ENCODE measurements around the gene ADGRL2.
A peak's percentile ranks its signal among the peaks of the same experiment; 100 is the strongest.

Gene ADGRL2

GRCh38 chr1:81806432-81806770, 5.7 kb downstream of the ADGRL2 start:
- DNase-seq, result no peak

- no peak for DNase-seq
Observed at GRCh38 chr1:81808760-81809159, 8.0 kb downstream of the ADGRL2 start.

GRCh38 chr1:81809808-81810207, 9.1 kb downstream of the ADGRL2 start:
- no peak for DNase-seq

GRCh38 chr1:81811757-81812371, 11.1 kb downstream of the ADGRL2 start:
- no peak for DNase-seq

- DNase-seq, result no peak
Observed at GRCh38 chr1:81812712-81813111, 12.0 kb downstream of the ADGRL2 start.

- no peak for DNase-seq
Observed at GRCh38 chr1:81813691-81814090, 13.0 kb downstream of the ADGRL2 start.

- DNase-seq, result no peak
Observed at GRCh38 chr1:81819613-81820012, 18.9 kb downstream of the ADGRL2 start.

- no peak for DNase-seq
Observed at GRCh38 chr1:81820765-81821164, 20.0 kb downstream of the ADGRL2 start.

- DNase-seq, result no peak
Observed at GRCh38 chr1:81823082-81823481, 22.3 kb downstream of the ADGRL2 start.

GRCh38 chr1:81824759-81825158, 24.0 kb downstream of the ADGRL2 start:
- no peak for DNase-seq

- DNase-seq, result no peak
Observed at GRCh38 chr1:81827942-81828341, 27.2 kb downstream of the ADGRL2 start.

- no peak for DNase-seq
Observed at GRCh38 chr1:81832573-81832972, 31.8 kb downstream of the ADGRL2 start.

- DNase-seq, result no peak
Observed at GRCh38 chr1:81833722-81834121, 33.0 kb downstream of the ADGRL2 start.

GRCh38 chr1:81834268-81834667, 33.5 kb downstream of the ADGRL2 start:
- DNase-seq, result no peak

- DNase-seq, result no peak
Observed at GRCh38 chr1:81834921-81835698, 34.4 kb downstream of the ADGRL2 start.

GRCh38 chr1:81836007-81836626, 35.4 kb downstream of the ADGRL2 start:
- no peak for DNase-seq

GRCh38 chr1:81838600-81839218, 38.0 kb downstream of the ADGRL2 start:
- no peak for DNase-seq

- no peak for DNase-seq
Observed at GRCh38 chr1:81840805-81841204, 40.1 kb downstream of the ADGRL2 start.

- no peak for DNase-seq
Observed at GRCh38 chr1:81841795-81842194, 41.1 kb downstream of the ADGRL2 start.

- DNase-seq, result no peak
Observed at GRCh38 chr1:81844477-81844876, 43.7 kb downstream of the ADGRL2 start.

- no peak for DNase-seq
Observed at GRCh38 chr1:81846630-81847029, 45.9 kb downstream of the ADGRL2 start.

- DNase-seq, result no peak
Observed at GRCh38 chr1:81847063-81847462, 46.3 kb downstream of the ADGRL2 start.

- peak; percentile 93 for DNase-seq
Observed at GRCh38 chr1:81848880-81849682, 48.3 kb downstream of the ADGRL2 start.

Measured in NCI-H748 treated with DMSO at 0.1 percent for 48 hours (cell line).